Psoas muscle (tissue), 8 donors: ENCODE measurements around the gene RFX3. TPM values are rescaled to one million over a fixed set of nuclear protein-coding genes. Genes with fewer than 3 reads are reported as not detected.

Experiments
- ATAC-seq, 4 donors: fragments of 200-7000 bp; cut with Tn5 transposase; one replicate each; pipeline ENCODE4 v1.9.1; 2020; ENCODE audit warnings: moderate library complexity in 3 of 4, mild to moderate bottlenecking in 2 of 4
- DNase-seq, 2 donors: peaks; one replicate each; pipeline ENCODE4 v3.0.0-alpha.2; 2020
- H3K27ac ChIP-seq: fragments of 200-600 bp; one replicate; pipeline ENCODE4 v1.8.0; 2022
- H3K27me3 ChIP-seq, 3 donors: fragments of 200-600 bp in 1 of 3; one replicate each; pipeline versions ENCODE4 v1.6.1 to v1.8.0; 2013 to 2022; ENCODE audit warnings: low read length in 2 of 3, mild to moderate bottlenecking in 2 of 3, moderate library complexity in 1 of 3; ENCODE audit not compliant: insufficient read depth in 3 of 3
- H3K36me3 ChIP-seq, 2 donors: fragments of 200-600 bp in 1 of 2; one replicate each; pipeline versions ENCODE4 v1.6.1 to v1.8.0; 2013 to 2022; ENCODE audit warnings: low read depth in 1 of 2, mild to moderate bottlenecking in 1 of 2, moderate library complexity in 1 of 2; ENCODE audit not compliant: insufficient read depth in 1 of 2
- H3K4me1 ChIP-seq: fragments of 200-600 bp; one replicate; pipeline ENCODE4 v1.8.0; 2022
- H3K4me3 ChIP-seq: fragments of 200-600 bp; one replicate; pipeline ENCODE4 v1.8.0; 2022; ENCODE audit warnings: mild to moderate bottlenecking
- H3K9me3 ChIP-seq: fragments of 200-600 bp; one replicate; pipeline ENCODE4 v1.8.0; 2022
- CTCF ChIP-seq: fragments of 200-600 bp; IDR thresholded peaks from one replicate; pipeline ENCODE4 v1.8.0; 2022; ENCODE audit warnings: antibody characterized with exemption
- WGBS, 3 donors: extraction: QIAGEN DNeasy Blood & Tissue Kit; methylation state at CpG; one replicate each; pipeline versions ENCODE4 v1.1.6 to v1.1.7; 2013; 5-methylcytosine and 5-hydroxymethylcytosine counted together
- intact Hi-C, 2 donors: fragments of 100-400 bp; cut with DNase I; formaldehyde crosslinking; loops; one replicate each; pipeline versions ENCODE4 v1.11.0 to v1.14.2; 2022
- polyA plus RNA-seq, 3 donors: library from polyadenylated mRNA; stranded (reverse); fragments of 200-250 nt; gene quantifications; one replicate each; pipeline ENCODE4 v1.2.3, GENCODE V29; 2013
- total RNA-seq, 4 donors: library from RNA; stranded (reverse); fragmentation: NEBNext Ultra II Directional in 2 of 4; extraction: Animal tissue kit (Norgen Biotek cat#: 25700) in 2 of 4; gene quantifications; one replicate each; pipeline versions ENCODE4 v1.2.1 to v1.2.4, GENCODE V29; 2021 to 2023
- donor health status: healthy with polysubstance abuse.
- donor health status: DM: no; HTN: no; CAD: no; lungs with moderate emphysema.
- donor health status: Bipolar disorder and iron deficiency.
- donor health status: healthy.
- donor health status: DM: yes; HTN: yes; CAD: no.
- donor health status: DM: no; HTN: no; CAD: no.
- donor health status: DM: no; HTN: no; CAD: no.
- donor health status: DM: yes; HTN: yes; CAD: no.

RFX3 gene
- total and polyA plus RNA-seq, 7 donors, result 0.38 to 5.7 (median 2.8) TPM

GRCh38 chr9:3451956-3452355 is 73.8 kb downstream of the RFX3 start:
- intact Hi-C loops, result no loop called here
- 92 to 100% (median 98%) methylated on average over 1 of the region's 1 CpG for WGBS, 3 donors
- TF ChIP-seq CTCF, result no peak
- Histone ChIP-seq H3K36me3 (no peaks in the 10 kb centered on the region), H3K4me3 (no peak overlapping the region), H3K9me3 (no peaks in the 10 kb centered on the region), H3K27me3 (no peaks in the 10 kb centered on the region), H3K27ac (no peak overlapping the region), H3K4me1 (peaks cover 4% of the 10 kb centered on the region)
- ATAC-seq, result no peak
- no peak for DNase-seq

GRCh38 chr9:3447788-3448187 is 78.0 kb downstream of the RFX3 start:
- Histone ChIP-seq H3K27ac (no peak overlapping the region), H3K9me3 (no peaks in the 10 kb centered on the region), H3K27me3 (no peaks in the 10 kb centered on the region), H3K4me3 (no peak overlapping the region), H3K4me1 (peaks cover 4% of the 10 kb centered on the region), H3K36me3 (no peaks in the 10 kb centered on the region)
- intact Hi-C loops, result loop anchor here in 1 of 2 donors (10.0 kb wide), 1 partner anchor 193 kb away; no protein-coding TSS in a partner anchor
- WGBS, 3 donors, result 36 to 47% (median 42%) methylated on average over 1 of the region's 1 CpG
- DNase-seq (no peak), ATAC-seq (no peak)
- no peak for TF ChIP-seq CTCF

DNA sequence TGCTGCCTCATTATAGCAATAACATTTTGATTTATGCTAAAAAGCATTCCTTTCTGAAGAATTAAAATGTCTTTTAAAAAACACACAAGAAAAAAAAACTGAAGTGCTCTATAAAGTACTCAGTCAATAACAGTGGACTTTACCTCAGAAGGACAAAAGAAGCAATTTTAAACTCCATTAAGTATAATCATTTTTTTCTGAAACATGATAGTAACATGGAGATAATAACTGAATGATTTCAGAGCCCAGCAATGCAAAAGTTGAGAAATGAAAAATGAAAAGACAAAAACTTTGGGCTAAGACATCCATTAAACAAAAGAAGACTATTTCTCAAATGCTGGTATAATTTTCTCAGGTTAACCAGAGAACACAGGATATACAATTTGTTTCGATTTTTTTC is 78.7 kb downstream of the RFX3 start:
- Histone ChIP-seq H3K9me3 (no peaks in the 10 kb centered on the region), H3K36me3 (no peaks in the 10 kb centered on the region), H3K27ac (no peak overlapping the region), H3K27me3 (no peaks in the 10 kb centered on the region), H3K4me3 (no peak overlapping the region), H3K4me1 (peaks cover 4% of the 10 kb centered on the region)
- ATAC-seq (no peak), DNase-seq (no peak)
- no peak for TF ChIP-seq CTCF
- intact Hi-C loops, result loop anchor here in 1 of 2 donors (10.0 kb wide), 1 partner anchor 192 kb away; no protein-coding TSS in a partner anchor
- 68 to 91% (median 74%) methylated on average over 1 of the region's 1 CpG for WGBS, 3 donors

DNA sequence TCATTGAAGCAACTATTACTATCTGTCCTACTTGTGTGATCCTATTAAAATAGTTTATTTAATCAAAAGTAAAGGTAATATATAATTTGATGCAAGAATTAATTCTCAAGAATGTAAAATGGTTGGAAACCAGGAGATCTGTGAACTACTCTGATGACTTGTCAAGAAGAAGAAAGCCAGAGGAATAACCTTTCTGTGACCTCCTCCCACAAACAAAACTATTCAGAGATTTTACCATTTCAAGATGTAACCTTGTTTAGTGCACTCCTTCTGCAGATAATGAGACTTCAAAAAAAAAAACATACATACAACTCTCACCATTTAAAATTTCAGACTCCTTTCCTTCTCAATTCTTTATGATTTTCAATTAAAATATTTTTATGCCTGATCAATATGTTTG is 79.5 kb downstream of the RFX3 start:
- Histone ChIP-seq H3K4me3 (no peak overlapping the region), H3K27me3 (no peaks in the 10 kb centered on the region), H3K9me3 (no peaks in the 10 kb centered on the region), H3K4me1 (peaks cover 4% of the 10 kb centered on the region), H3K36me3 (no peaks in the 10 kb centered on the region), H3K27ac (no peak overlapping the region)
- intact Hi-C loops, result loop anchor here in 1 of 2 donors (10.0 kb wide), 1 partner anchor 192 kb away; no protein-coding TSS in a partner anchor
- no peak for ATAC-seq
- no peak for TF ChIP-seq CTCF
- DNase-seq, result no peak

- intact Hi-C loops, result loop anchor here in 1 of 2 donors (10.0 kb wide), 1 partner anchor 189 kb away; no protein-coding TSS in a partner anchor
- Histone ChIP-seq H3K36me3 (no peaks in the 10 kb centered on the region), H3K4me1 (peaks cover 4% of the 10 kb centered on the region), H3K27ac (no peak overlapping the region), H3K9me3 (no peaks in the 10 kb centered on the region), H3K27me3 (no peaks in the 10 kb centered on the region), H3K4me3 (no peak overlapping the region)
- no peak for ATAC-seq
- DNase-seq, result no peak
- 96 to 100% (median 98%) methylated on average over 1 of the region's 1 CpG for WGBS, 3 donors
- TF ChIP-seq CTCF, result no peak
Observed at GRCh38 chr9:3444016-3444415, 81.8 kb downstream of the RFX3 start.
